ENCODE measurements around the gene ALPI.
A peak's percentile ranks its signal among the peaks of the same experiment; 100 is the strongest.

The ALPI gene

GRCh38 chr2:232486558-232487384, 30.8 kb downstream of the ALPI start:
- no peak for DNase-seq

GRCh38 chr2:232487385-232488096, 31.6 kb downstream of the ALPI start, which contains the start of gene ECEL1:
Gene ECEL1, minus strand, starts transcription at chr2:232487834. Its CDS starts 1,181 bp downstream, at chr2:232486653.
- no peak for DNase-seq

- no peak for DNase-seq
These were observed 32.3 kb downstream of the ALPI start for GRCh38 chr2:232488097-232488711.

- no peak for DNase-seq
These were observed 32.9 kb downstream of the ALPI start for GRCh38 chr2:232488721-232489300.

- DNase-seq: no peak
These were observed 33.7 kb downstream of the ALPI start for GRCh38 chr2:232489516-232490220.

GRCh38 chr2:232490221-232491138, 34.5 kb downstream of the ALPI start:
- DNase-seq: no peak

GRCh38 chr2:232491139-232491780, 35.3 kb downstream of the ALPI start:
- no peak for DNase-seq

GRCh38 chr2:232492236-232492848, 36.4 kb downstream of the ALPI start:
- DNase-seq: no peak

GRCh38 chr2:232492963-232493700, 37.2 kb downstream of the ALPI start:
- DNase-seq: no peak

GRCh38 chr2:232493701-232494474, 37.9 kb downstream of the ALPI start:
- DNase-seq: no peak

- no peak for DNase-seq
These were observed 38.6 kb downstream of the ALPI start for GRCh38 chr2:232494542-232494941.

GRCh38 chr2:232495292-232495691, 39.3 kb downstream of the ALPI start:
- DNase-seq: no peak

- DNase-seq: no peak
These were observed 40.7 kb downstream of the ALPI start for GRCh38 chr2:232496501-232497270.

- no peak for DNase-seq
These were observed 41.4 kb downstream of the ALPI start for GRCh38 chr2:232497348-232497747.

GRCh38 chr2:232498452-232498851, 42.5 kb downstream of the ALPI start:
- DNase-seq: no peak

- no peak for DNase-seq
These were observed 45.4 kb downstream of the ALPI start for GRCh38 chr2:232501331-232501771.

GRCh38 chr2:232501794-232502390, 45.9 kb downstream of the ALPI start:
- DNase-seq: no peak

- DNase-seq: peak in 1 of 2 donors; percentile 13
These were observed 46.6 kb downstream of the ALPI start for GRCh38 chr2:232502511-232502910.

All from activated CD4-positive, alpha-beta T cell treated with anti-CD3 and anti-CD28 coated beads for 4 hours (primary cell).